NCI-H446 (cell line): Measurements from ENCODE around the gene TMEM100.

Experiments used
- DNase-seq, 2 experiments: peaks; one replicate each; lab custom pipeline; 2025; lab: John Stamatoyannopoulos, UW

Gene TMEM100

GRCh38 chr17:55743103-55743679 lies 20.5 kb upstream of the TMEM100 start:
- DNase-seq: no peak

GRCh38 chr17:55742272-55743102 lies 19.8 kb upstream of the TMEM100 start:
- DNase-seq: no peak

- DNase-seq: no peak
These were observed 18.7 kb upstream of the TMEM100 start for GRCh38 chr17:55741356-55741700.

- DNase-seq: no peak
These were observed 18.1 kb upstream of the TMEM100 start for GRCh38 chr17:55740511-55741355.

GRCh38 chr17:55737976-55738501 lies 15.4 kb upstream of the TMEM100 start:
- no peak for DNase-seq

GRCh38 chr17:55735731-55736405 lies 13.2 kb upstream of the TMEM100 start:
- peak in 1 of 2 experiments; percentile 42 for DNase-seq

GRCh38 chr17:55734128-55734781 lies 11.6 kb upstream of the TMEM100 start:
- DNase-seq: no peak

GRCh38 chr17:55731586-55732250 lies 9.1 kb upstream of the TMEM100 start:
- DNase-seq: no peak

GRCh38 chr17:55730808-55731207 lies 8.1 kb upstream of the TMEM100 start:
- no peak for DNase-seq

GRCh38 chr17:55730380-55730779 lies 7.7 kb upstream of the TMEM100 start:
- no peak for DNase-seq

GRCh38 chr17:55729484-55729883 lies 6.8 kb upstream of the TMEM100 start:
- no peak for DNase-seq

- no peak for DNase-seq
These were observed 6.2 kb upstream of the TMEM100 start for GRCh38 chr17:55728833-55729232.

GRCh38 chr17:55728361-55728760 lies 5.7 kb upstream of the TMEM100 start:
- DNase-seq: no peak

GRCh38 chr17:55727920-55728319 lies 5.3 kb upstream of the TMEM100 start:
- DNase-seq: no peak

- DNase-seq: no peak
These were observed 4.6 kb upstream of the TMEM100 start for GRCh38 chr17:55727275-55727674.

GRCh38 chr17:55726440-55726839 lies 3.8 kb upstream of the TMEM100 start:
- peak; percentile 74 to 91 for DNase-seq

- DNase-seq: no peak
These were observed 804 bp upstream of the TMEM100 start for GRCh38 chr17:55723488-55723848.

GRCh38 chr17:55722016-55722736 lies 488 bp downstream of the TMEM100 start:
- no peak for DNase-seq

- DNase-seq: no peak
These were observed 1.5 kb downstream of the TMEM100 start for GRCh38 chr17:55720919-55721836.
